ENCODE measurements around the gene GRPEL2.
"Not testable (repeated sequence)": the region's sequence is repeated elsewhere in the genome, so short reads cannot be mapped to it uniquely, and the experiment has no call there.

GRPEL2 gene

DNA sequence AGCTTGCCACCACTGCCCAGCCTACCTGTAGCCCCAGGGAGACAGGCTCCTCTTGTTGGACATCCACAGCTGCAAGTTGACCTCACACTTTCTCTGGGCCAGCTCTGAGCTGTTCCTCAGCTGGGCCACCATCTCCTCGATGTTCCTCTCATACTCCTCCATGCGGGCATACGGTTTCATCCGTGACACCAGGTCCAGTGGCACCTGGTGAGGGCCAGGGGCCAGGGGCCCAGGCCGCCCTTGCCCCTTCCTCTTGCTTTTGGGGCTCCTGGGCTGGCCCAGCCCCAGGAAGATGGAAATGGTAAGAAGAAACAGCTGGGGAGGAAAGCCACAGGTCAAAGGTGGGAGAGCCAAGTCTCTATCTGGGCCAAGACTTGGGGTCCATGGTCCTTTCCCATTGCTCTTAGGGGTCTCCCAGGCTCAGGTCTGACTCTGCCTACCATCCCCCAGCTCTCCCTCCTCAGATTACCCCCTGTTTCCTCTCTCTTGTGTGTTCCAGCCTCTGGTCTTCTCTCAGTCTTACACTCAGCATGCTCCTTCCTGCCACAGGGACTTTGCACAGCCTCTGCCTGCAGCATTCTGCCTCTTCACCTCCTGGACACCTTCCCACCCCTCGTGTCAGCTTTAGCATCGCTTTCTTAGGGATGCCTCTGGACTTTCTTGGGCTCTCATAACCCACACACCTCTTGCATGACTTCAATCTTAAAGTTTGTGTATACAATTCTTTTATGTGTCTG is 31.6 kb downstream of the GRPEL2 start:
- no peak for DNase-seq (ENCODE audit: low read depth in 2 of 2)

DNA sequence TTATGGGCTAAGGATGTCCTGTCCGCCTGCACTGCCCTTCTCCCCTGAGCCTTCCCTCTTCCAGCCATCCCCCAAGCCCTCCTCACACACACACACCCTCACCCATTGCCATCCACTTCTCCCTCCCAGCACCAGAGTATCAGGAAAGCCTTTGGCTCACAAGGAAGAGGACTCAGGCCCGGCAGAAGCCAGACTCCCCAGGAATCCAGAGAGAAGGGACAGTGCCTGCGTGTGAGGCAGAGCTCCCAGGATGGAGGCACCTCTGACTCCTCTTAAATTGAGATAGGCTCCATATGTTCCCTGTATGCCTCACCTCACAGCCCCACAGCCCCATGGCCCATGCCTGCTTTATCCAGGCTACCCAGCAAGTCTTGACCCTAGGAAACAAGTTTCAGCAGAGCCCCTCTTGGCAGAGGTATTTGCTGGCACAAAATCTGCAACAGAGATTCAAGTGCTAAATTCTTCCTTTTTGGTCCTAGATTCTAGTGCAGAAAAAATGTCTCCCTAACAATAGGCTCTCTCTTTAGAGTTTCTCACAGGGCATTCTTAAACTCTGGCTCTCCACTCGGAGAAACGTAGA is 33.0 kb downstream of the GRPEL2 start:
- no peak for DNase-seq (ENCODE audit: low read depth in 2 of 2)

DNA sequence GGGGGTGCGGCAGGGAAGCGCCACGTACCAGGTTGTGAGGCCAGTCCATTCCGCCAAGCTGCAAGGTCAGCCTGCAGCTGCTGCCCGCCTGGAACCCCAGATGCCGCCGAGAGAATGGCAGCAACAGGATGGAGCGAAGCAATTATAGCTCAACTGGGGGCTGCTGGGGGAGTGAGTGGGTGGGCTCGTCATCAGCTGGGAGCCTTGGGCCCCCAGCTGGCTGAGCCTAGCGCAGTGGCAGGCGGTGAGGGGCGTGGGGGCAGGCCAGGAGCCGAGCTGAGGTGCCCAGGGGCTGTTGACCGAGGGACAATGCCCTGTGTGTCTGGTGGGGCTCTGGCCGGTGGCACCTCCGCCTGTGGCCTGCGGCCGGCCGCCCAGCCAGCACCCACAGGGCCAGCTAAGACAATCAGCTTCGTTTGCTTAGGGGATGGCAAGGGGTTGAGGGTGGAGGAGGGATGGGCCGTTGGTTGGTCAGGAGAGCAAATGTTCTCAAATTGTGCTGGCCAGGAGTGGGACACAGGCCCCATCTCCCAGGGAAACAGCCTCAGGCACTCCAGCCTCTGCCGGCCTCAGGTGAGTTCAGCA is 34.0 kb downstream of the GRPEL2 start, which contains the start of gene IL17B:
Gene IL17B (minus strand): TSS at position 116 of the 585 bp plus-strand sequence. CDS start 67 bp downstream, at position 49.
- no peak for DNase-seq (ENCODE audit: low read depth in 2 of 2)

DNA sequence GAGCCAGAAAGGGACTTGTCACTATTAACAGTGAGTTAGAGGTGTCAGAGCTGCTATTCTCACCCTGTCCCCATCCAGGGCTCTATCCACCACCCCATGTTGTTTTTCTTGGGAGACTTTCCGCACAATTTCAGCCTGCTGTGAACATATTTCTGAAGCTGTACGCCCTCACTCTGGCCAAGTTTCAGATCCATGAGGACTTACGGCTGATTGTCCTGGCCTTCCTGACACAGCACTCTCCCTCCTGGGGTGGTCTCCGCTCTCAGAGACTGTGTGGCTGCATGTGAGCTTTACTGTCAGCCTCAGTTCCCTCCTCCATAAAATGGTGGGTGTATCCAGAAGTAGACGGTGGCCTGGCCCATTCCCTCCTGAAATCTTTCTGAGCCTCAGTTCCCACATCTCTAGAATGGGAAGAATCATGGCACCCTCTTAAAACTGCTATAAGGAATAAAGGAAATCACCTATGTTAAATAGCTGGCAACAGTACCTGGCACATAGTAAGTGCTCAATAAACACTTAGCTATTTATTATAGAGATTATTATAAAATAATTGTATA is 34.6 kb downstream of the GRPEL2 start:
- no peak for DNase-seq (ENCODE audit: low read depth in 2 of 2)

DNA sequence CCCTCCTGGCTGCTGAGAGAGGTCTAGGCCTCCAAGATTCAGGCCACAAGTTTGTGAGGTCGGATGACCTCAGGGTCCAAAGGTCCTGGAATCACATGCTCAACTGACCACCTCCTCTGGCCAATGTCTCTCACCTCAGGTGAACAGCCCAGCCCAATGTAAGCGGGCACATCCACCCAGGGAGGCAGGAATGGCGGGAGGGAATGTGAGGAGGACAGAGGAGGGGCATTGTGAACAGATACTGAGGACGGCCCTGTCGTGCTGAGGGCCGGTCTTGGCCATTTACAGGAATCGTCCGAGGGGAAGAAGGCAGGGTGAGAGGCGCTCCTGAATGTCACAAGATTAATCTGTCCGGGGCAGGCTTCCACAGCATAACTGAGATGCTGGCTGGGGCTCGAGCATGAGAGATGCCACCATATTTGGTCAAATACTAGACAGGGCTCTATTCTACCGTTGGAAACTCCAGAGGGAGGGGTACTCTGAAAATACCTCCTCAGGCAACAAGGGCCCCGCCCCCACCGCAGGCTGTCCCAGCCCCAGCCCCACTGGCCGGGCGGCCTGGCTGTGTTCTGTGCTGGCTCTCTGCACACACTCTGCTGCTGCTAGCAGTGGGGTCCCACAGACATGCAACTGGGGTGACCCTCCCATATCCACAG is 35.3 kb downstream of the GRPEL2 start:
- DNase-seq (ENCODE audit: low read depth in 2 of 2): no peak

DNA sequence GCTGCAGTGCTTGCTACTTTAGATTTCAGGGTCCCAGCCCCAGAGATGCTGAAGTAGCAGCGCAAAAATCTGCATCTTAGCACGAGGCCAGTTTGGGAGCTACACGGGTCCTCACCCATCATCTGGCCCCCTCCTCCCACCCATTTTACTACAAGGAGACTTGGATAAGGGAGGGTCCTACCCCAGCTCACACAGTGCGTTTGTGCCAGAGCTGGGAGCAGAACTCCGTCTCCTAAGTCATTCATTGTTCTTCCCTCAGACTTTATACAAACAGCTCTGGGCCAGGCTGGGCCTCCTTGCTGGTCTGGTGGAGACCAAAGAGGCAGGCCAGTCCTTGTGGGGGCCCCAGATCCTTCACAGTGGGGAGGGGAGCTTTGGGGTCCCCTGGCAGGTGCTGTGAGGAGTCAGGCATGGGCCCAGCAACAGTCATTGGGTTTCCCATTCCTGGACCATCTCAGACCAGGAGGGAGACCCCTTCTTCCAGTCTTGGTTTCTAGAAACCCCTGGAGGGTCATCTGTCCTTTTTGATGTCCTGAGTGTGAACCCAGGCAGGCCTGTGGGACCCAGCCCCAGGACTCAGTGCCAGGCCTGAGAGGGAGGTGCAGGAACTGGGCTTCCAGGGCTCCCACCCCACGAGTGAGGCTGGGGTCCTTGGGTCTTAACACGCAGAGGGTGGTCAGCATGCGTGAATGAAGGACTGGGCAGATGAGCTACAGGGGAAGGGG is 36.1 kb downstream of the GRPEL2 start:
- no peak for DNase-seq (ENCODE audit: low read depth in 2 of 2)

DNA sequence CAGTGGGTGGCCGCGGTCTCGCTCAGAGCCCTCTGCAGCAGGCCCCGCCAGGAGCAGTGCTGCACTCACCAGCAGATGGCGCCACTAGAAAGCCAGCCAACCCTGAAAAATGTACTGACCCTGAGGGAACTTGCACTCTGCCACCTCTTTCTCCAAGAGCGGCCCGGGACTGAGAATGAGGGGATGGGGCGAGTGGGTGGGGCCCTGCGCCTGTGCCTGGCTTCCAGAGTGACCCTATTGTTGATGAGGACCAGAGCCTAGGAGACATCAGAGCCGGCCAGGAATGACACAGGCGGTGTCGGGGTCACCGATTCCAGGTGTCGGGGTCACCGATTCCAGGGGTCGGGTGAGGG is 36.7 kb downstream of the GRPEL2 start:
- peak; percentile 54 to 68 for DNase-seq (ENCODE audit: low read depth in 2 of 2)

DNA sequence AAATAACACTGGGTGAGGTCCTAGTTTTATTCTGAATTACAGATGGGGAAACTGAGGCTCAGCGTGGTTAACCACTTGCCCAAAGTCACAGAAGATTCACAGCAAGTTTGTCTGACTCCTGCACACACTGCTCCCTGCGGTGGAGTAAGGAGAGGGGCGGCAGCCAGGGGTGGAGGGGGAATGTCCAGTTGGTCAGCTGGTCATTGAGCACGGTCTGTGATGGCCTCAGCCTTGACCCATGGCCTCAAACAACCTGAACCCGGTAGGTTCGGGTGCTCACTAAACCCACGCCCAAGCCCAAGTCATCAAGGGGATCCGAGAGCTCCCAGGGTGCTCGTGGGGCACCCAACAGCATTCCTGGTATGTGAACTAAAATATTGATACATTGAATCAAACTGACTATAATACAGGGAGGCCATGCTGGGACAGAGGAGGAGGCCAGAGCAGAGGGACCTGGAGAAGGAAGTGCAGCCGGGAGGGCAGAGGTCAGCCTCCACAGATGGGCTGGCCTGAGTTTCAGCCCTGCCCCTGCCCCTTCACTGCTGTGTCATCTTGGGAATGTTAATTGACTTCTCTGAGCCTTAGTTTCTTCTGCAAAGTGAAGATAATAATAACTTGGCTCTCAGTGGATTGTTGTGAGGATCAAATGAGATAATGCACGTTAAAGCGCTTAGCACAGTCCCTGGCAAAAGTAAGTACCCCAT is 37.4 kb downstream of the GRPEL2 start:
- DNase-seq (ENCODE audit: low read depth in 2 of 2): no peak

DNA sequence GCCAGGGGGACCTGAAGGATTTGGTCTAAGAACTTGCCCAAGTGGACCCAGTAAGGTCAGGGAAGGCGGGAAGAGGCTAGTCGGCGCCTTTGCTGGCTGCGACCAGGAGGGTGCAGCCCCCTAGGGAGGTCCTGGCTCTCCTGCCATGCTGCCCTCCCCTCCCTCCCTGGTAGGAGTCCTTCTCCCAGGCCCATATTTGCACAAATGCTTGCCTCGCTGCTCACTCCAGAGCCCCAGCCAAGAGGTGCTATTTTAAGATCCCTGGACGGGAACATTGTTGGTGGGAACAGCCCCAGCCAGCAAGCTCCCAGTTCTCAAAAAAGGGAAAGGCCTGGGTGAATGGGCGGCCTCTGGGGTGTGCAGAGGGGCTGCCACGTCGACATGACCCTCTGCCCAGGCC is 38.1 kb downstream of the GRPEL2 start:
- DNase-seq (ENCODE audit: low read depth in 2 of 2): no peak

DNA sequence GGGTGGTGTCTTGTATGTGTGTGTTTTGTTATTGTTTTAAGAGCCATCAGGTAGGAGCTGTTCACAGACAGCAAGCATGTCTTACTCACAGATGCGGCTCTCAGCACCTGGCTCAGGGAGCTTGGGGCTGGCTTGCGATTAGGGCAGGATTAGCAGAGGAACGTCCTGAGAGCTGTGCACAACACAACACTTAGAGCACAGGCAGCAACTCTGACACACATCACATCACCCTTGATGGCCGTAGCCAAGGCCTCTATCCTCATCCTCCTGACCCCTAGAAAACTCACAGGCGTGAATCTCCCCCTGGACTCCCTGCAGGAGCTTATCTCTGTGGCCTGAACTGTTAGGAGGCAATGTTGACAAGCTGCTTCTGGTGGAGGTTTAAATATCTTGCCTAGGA is 40.9 kb downstream of the GRPEL2 start:
- DNase-seq (ENCODE audit: low read depth in 2 of 2): no peak

DNA sequence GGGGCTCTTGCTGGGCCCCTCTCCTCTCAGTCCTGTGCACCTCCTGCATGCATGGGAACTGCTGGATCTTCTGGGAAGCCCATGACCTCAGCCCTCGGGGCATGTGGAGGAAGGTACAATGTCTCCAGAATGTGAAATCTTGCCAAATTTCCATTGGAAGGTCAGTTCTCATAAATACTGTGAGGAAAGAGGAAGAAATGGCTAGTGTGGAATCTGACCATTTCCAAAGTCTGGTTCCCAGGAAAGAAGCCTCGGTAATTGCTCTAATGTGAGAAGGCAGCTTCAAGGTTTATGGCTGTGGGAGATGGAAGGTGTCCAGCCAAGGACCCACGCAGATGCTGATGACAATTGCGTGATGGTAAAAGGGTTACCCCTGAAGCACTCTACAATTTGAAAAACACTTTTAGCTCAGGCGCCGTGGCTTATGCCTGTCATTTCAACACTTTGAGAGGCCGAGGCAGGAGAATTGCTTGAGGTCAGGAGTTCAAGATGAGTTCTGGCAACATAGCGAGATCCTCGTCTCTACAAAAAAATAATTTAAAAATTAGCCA is 41.9 kb downstream of the GRPEL2 start:
- no peak for DNase-seq (ENCODE audit: low read depth in 2 of 2)

DNA sequence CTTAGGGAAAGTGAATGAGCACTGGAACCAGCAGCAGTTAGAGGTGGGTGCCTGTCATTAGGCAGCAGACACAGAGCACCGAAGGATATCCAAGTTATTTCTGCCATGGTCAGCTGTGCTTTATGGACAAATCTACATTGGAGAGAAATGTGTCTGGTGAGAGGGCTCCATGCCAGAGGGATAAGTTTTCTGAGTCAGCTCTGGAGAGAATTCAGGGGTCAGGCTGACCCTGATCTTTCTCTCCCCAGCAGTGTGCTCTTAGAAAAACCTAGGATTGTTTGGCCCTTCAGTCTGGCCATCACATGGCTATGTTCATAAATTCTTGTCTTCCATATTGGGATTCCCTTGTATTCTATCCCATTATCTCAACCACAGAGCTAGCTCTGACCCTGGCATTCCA is 42.7 kb downstream of the GRPEL2 start:
- DNase-seq (ENCODE audit: low read depth in 2 of 2): no peak

DNA sequence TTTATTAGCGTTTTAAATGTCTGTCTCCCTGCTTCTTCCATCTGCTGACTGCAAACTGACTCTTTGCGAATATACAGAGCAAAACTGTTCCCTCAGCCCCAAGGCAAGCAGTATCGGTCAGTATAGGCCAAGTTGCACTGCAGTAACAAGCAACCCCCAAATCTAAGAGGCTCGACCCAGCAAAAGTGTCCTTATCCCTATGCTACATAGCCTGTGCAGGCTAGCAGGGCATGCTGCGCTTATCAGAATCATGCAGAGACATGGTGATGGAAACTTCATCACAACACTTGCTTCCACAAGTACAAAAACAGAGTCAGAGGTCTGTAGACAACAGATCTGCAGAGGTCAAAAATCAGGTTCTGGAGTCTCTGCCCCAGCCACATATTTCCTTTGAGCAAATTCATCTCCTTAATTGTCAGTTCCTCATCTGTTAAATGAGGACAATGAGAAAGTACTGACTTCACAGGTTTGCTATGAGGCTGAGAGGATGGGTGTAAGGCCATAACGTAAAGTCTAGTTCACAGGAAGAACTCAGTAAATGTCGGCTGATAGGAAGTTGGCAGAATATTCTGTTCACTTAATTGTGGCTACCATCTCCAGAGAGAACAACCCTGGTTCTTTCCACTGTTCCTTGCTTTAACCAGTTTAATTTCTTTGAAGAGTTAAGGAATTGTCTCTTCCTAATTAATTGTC is 43.3 kb downstream of the GRPEL2 start:
- no peak for DNase-seq (ENCODE audit: low read depth in 2 of 2)

DNA sequence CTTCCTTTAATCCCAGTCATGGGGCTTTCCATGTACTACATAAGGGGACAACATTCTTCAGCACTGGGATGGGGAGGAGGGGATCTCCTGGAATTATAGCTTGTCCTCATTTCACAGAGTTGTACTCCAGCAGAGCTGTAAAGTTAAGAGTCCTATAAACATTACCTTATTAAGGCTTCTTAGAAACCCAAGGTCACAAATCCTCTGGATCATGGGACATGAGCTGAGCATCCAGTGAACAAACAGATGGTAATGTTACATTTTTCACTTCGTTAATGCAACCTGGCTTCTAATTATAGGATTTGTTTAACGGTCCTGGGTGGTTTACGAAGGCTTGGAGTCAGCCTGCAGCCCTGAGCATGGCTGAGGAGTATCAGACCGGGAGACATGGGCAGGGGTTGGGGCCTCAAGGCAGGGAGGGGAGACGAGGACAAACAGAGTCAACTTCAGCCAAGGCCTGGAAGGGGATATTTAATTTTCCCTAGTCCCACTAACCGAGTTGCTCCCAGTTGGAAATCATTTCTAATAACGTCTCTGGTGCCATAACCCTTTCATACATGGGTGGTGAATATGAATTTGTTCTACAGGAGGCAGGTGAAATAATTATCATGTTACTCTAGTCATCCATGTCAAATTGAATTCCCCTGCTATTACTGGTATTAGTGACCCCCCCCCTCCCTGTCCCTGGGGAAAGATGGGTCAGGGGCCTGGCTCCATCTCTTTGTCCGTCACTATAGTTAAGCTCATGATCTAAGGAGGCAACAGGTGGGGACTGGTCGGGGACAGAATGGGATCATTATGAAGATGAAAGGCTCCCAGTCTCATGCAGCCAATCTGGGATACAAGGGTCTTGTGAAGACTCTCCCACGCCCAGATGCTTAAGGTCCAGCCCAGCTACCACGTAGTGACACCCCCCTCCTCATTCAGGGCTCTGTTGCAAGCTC is 44.5 kb downstream of the GRPEL2 start:
- no peak for DNase-seq (ENCODE audit: low read depth in 2 of 2)

DNA sequence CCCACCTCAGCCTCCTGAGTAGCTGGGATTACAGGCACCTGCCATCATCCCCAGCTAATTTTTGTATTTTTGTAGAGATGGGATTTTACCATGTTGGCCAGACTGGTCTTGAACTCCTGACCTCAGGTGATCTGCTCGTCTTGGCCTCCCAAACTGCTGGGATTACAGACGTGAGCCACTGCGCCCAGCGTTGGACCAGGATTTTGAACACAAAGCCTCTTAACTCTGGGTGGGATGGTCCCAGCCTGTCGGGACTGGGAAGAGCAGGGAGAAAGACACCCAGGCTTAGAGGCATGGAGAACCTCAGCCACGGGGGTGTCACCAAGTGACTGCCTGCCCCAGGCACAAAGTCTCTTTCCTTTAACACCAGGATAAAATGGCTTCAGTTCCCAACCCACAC is 45.8 kb downstream of the GRPEL2 start:
- not testable (repeated sequence) for DNase-seq (ENCODE audit: low read depth in 2 of 2)

DNA sequence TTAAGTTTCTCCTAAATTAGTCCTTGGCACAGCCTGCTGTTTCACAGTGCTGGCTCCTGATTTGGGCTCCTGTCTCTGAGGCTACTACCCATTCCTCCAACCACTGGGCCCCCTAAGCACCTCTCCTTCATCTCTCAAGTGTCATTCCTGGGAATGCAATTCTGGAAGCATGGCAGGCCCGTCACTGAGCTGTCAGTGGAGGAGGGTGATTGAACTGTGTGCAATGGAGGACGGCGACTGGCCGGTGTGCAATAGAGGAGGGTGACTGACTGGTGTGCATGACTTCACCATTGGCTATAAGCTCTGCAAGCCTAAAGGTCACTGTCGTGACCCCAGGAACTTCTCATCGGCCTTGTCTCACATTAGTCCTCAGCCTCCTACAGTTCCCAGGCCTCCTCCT is 46.2 kb downstream of the GRPEL2 start:
- DNase-seq (ENCODE audit: low read depth in 2 of 2): no peak

DNA sequence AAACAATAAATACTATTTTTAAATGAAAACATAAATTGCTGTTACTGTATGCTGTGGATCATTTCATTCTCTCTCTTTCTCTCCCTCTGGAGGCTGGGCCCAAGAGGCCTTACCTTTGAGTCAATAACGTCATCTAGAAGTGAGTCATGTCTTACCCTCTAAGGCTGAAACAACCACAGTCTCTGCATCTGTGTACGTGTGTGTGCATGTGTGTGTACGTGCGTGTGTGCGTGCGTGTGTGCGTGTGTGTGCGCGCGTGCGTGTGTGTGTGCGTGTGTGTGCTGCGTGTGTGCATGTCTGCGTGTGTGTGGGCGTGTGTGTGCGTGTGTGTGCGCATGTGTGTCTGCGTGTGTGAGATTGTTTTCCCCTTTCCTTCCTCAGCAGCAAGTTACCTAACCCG is 47.4 kb downstream of the GRPEL2 start:
- DNase-seq (ENCODE audit: low read depth in 2 of 2): no peak

DNA sequence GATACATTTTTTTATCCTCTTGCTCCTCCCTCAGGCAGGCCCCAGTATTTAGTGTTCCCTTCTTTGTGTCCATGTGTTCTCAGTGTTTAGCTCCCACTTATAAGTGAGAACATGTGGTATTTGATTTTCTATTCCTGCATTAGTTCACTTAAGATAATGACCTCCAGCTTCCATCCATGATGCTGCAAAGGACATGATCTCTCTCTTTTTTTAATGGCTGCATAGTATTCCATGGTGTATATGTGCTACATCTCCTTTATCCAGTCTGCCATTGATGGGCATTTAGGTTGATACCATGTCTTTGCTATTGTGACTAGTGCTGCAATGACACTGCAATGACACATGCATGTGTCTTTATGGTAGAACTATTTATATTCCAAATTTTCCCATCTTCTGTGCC is 49.7 kb downstream of the GRPEL2 start:
- not testable (repeated sequence) for DNase-seq (ENCODE audit: low read depth in 2 of 2)

DNA sequence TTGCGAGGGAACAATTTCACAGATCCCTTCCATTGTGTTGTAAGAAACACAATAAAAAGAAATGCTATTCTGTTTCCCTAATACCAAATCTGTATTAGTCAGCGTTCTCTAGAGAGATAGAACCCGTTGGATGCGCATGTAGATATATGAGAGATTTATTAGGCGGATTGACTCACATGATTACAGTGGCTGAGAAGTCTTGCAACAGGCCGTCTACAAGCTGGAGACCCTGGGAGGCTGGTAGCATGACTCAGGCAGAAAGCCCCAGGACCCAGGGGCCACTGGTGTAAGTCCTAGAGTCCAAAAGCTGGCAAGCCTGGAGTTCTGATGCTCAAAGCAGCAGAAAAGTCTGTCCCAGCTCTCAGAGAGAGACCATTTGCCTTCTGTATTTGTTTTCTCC is 52.2 kb downstream of the GRPEL2 start:
- no peak for DNase-seq (ENCODE audit: low read depth in 2 of 2)

All from stimulated activated CD4-positive, alpha-beta T cell treated with anti-CD3 and anti-CD28 coated beads, Interleukin-12 subunit alpha, Interleukin-12 subunit beta, amount 100 ng/mL, for 24 hours (primary cell).